Suppressor macrophage (primary cell): Measurements from ENCODE around the gene TRIM61.
"Not testable (repeated sequence)": the region's sequence is repeated elsewhere in the genome, so short reads cannot be mapped to it uniquely, and the experiment has no call there.

Source experiments
- DNase-seq, 4 experiments: peaks; one replicate each; pipeline ENCODE4 v3.0.0-alpha.2; 2020 to 2022

TRIM61 gene

GRCh38 chr4:164956766-164957643 lies 20.5 kb downstream of the TRIM61 start:
- DNase-seq, result peak; percentile 65 to 86 (median 72)

GRCh38 chr4:164955107-164955805 lies 22.2 kb downstream of the TRIM61 start:
- DNase-seq, result no peak

GRCh38 chr4:164952551-164952950 lies 24.9 kb downstream of the TRIM61 start:
- no peak for DNase-seq

- no peak for DNase-seq
Observed at GRCh38 chr4:164949448-164950143, 27.9 kb downstream of the TRIM61 start.

GRCh38 chr4:164948975-164949374 lies 28.5 kb downstream of the TRIM61 start:
- no peak for DNase-seq

- DNase-seq, result not testable (repeated sequence)
Observed at GRCh38 chr4:164948006-164948405, 29.5 kb downstream of the TRIM61 start.

- no peak for DNase-seq
Observed at GRCh38 chr4:164946810-164947209, 30.6 kb downstream of the TRIM61 start.

GRCh38 chr4:164945146-164945545 lies 32.3 kb downstream of the TRIM61 start:
- DNase-seq, result no peak

- DNase-seq, result no peak
Observed at GRCh38 chr4:164943192-164943591, 34.3 kb downstream of the TRIM61 start.

- no peak for DNase-seq
Observed at GRCh38 chr4:164937576-164938270, 39.7 kb downstream of the TRIM61 start.

GRCh38 chr4:164935865-164936606 lies 41.4 kb downstream of the TRIM61 start:
- not testable (repeated sequence) for DNase-seq

GRCh38 chr4:164935363-164935762 lies 42.1 kb downstream of the TRIM61 start:
- no peak for DNase-seq

- DNase-seq, result no peak
Observed at GRCh38 chr4:164933244-164933643, 44.2 kb downstream of the TRIM61 start.

- no peak for DNase-seq
Observed at GRCh38 chr4:164931551-164932324, 45.7 kb downstream of the TRIM61 start.

GRCh38 chr4:164930647-164931046 lies 46.8 kb downstream of the TRIM61 start:
- DNase-seq, result no peak

- DNase-seq, result not testable (repeated sequence)
Observed at GRCh38 chr4:164927101-164927500, 50.4 kb downstream of the TRIM61 start.

GRCh38 chr4:164926301-164926700 lies 51.2 kb downstream of the TRIM61 start:
- no peak for DNase-seq

- no peak for DNase-seq
Observed at GRCh38 chr4:164924670-164925238, 52.7 kb downstream of the TRIM61 start.

- no peak for DNase-seq
Observed at GRCh38 chr4:164918956-164919355, 58.5 kb downstream of the TRIM61 start.
